ENCODE results near the gene ACTN1.

ACTN1 gene

GRCh38 chr14:68970038-68970612 lies 9.0 kb downstream of the ACTN1 start:
- H3K4me3 ChIP-seq (ENCODE audit: control insufficient read depth, low read depth, low read length) = no peak overlapping the region
- no peak for TF ChIP-seq CTCF (conservative IDR thresholded peaks at IDR 0.05; ENCODE audit: control insufficient read depth, insufficient read depth, low read depth, low read length)
- DNase-seq (ENCODE audit: low read depth) = no peak

- DNase-seq (ENCODE audit: low read depth) = no peak
- H3K4me3 ChIP-seq (ENCODE audit: control insufficient read depth, low read depth, low read length) = no peak overlapping the region
- TF ChIP-seq CTCF (conservative IDR thresholded peaks at IDR 0.05; ENCODE audit: control insufficient read depth, insufficient read depth, low read depth, low read length) = no peak
Measured at GRCh38 chr14:68969278-68970033, 9.6 kb downstream of the ACTN1 start.

GRCh38 chr14:68968721-68969120 lies 10.4 kb downstream of the ACTN1 start:
- H3K4me3 ChIP-seq (ENCODE audit: control insufficient read depth, low read depth, low read length) = no peak overlapping the region
- no peak for DNase-seq (ENCODE audit: low read depth)
- no peak for TF ChIP-seq CTCF (conservative IDR thresholded peaks at IDR 0.05; ENCODE audit: control insufficient read depth, insufficient read depth, low read depth, low read length)

- DNase-seq (ENCODE audit: low read depth) = no peak
- no peak overlapping the region for H3K4me3 ChIP-seq (ENCODE audit: control insufficient read depth, low read depth, low read length)
Measured at GRCh38 chr14:68968051-68968450, 11.1 kb downstream of the ACTN1 start.

GRCh38 chr14:68967459-68967940 lies 11.6 kb downstream of the ACTN1 start:
- no peak for TF ChIP-seq CTCF (conservative IDR thresholded peaks at IDR 0.05; ENCODE audit: control insufficient read depth, insufficient read depth, low read depth, low read length)
- DNase-seq (ENCODE audit: low read depth) = no peak
- no peak overlapping the region for H3K4me3 ChIP-seq (ENCODE audit: control insufficient read depth, low read depth, low read length)

More at GRCh38 chr14:68968051-68968450, 11.1 kb downstream of the ACTN1 start:
- no peak for TF ChIP-seq CTCF (conservative IDR thresholded peaks at IDR 0.05; ENCODE audit: control insufficient read depth, insufficient read depth, low read depth, low read length)

GRCh38 chr14:68966872-68967301 lies 12.2 kb downstream of the ACTN1 start:
- H3K4me3 ChIP-seq (ENCODE audit: control insufficient read depth, low read depth, low read length) = no peak overlapping the region
- no peak for DNase-seq (ENCODE audit: low read depth)
- TF ChIP-seq CTCF (conservative IDR thresholded peaks at IDR 0.05; ENCODE audit: control insufficient read depth, insufficient read depth, low read depth, low read length) = no peak

Data from fibroblast of mammary gland (primary cell).